NCI-H2081 (cell line): ENCODE data around the gene TDRD7.
A peak's percentile ranks its signal among the peaks of the same experiment; 100 is the strongest.
"Not testable (repeated sequence)": the region's sequence is repeated elsewhere in the genome, so short reads cannot be mapped to it uniquely, and the experiment has no call there.

Experiments used
- DNase-seq, 2 experiments: peaks; one replicate each; lab custom pipeline; 2025; lab: John Stamatoyannopoulos, UW

Gene TDRD7

GRCh38 chr9:97425336-97425972 lies 13.6 kb downstream of the TDRD7 start:
- peak in 1 of 2 experiments; percentile 49 for DNase-seq

DNA sequence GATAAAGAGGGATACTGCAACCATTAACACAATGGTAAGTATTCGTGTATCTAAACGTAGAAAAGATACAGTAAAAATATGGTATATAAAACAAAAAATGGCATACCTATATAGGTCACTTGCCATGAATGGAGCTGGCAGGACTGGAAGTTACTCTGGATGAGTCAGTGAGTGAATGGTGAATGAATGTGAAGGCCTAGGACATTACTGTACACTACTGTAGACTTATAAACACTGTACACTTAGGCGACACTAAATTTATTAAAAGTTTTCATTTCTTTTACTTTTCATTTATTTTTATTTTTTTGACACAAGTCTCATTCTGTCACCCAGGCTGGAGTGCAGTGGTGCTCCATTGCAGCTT lies 14.1 kb downstream of the TDRD7 start:
- DNase-seq, result no peak

- DNase-seq, result no peak
Measured at GRCh38 chr9:97427885-97428284, 16.0 kb downstream of the TDRD7 start.

DNA sequence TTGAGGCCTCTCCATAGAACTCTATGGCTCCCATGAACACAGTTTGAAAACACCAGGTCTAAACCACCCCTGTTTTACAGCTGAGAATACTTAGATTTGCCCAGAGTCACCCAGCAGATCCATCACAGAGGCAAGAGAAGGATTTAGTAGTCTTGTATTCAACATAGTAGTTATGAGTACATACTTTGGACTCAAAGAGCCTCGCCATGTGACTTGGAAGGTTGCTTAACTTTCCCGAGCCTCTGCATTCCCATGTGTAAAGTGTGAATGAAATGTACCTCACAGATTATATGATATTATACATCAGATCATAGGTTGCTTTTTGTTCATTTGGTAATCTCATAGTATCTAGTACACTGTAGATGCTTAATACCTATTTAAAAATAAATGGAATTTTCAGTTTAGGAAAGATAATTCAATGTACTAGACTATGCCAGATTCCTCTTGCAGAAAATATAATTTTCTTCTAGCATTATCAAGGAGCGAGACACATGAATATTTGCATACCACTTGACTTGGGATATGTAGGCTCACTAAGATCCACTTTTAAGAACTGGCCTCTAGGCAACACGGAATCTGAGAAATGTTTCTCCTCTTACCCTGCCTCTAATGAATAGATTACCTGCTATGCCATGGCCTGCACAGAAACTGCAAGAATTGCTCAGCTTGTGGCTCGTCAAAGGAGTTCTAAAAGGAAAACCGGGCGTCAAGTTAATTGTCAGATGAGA lies 18.6 kb downstream of the TDRD7 start:
- DNase-seq, result no peak

- DNase-seq, result no peak
Measured at GRCh38 chr9:97431044-97431441, 19.1 kb downstream of the TDRD7 start.

DNA sequence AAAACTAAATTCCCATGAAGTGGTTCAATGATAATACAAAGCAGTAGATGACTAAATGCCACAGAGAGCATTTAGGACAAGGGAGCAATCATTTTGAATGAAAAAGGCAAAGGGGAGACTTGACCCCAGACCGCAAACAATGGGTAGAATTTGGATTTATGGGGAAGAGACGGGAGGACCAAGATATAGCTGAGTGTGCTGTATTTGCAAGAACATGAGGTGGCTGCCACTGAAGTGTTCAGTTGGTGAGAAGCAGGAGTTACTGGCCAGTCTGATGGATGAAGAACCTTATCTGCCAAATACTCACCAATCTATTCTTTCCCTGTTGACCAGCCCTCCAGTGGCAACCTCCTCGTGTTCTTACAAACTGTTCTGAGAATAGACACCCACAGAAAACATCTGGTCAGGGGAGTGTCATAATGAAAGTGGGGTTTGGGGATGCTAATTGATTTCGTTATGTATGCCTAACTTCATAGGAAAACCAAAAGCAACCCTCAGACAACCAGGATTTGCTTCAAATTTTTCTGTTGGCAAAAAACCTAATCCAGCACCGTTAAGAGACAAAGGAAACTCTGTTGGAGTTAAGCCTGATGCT lies 19.8 kb downstream of the TDRD7 start:
- DNase-seq, result no peak

GRCh38 chr9:97437051-97437600 lies 25.2 kb downstream of the TDRD7 start:
- no peak for DNase-seq

DNA sequence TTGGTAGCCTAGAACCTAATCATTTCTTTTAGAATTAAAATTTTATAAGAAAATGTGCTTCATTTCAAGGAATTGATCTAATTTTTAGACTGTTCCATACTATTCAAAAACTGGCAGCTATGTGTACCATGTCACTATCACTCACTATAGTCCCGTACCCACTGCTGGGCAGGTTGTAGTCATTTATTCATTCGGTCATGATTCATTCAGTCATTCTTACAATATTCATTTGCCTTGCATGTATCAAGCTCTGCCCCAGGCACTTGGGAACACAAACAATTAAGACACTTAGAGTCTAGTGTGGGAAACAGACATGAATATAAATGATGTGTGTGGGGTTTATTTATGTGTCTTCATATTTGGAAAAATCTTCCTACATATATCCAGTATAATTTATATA lies 26.4 kb downstream of the TDRD7 start:
- DNase-seq, result no peak

DNA sequence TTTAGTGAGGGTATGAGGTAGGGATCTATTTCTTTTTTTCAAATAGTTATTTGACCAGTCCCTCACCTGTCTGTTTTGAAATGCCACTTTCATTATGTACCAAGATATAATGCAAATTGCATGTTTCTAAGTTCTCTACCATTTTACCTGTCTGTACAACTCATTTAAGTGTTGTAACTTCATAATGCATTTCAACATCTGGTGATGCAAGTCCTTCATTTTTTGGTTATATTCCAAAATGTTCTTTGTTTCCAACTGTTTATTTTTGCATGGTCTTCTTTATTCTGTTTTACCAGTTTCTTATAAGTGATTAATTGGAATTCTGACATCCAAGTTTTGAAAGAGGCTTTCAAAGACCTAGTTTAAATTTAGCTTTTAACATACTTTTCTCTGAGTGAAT lies 26.8 kb downstream of the TDRD7 start:
- no peak for DNase-seq

- DNase-seq, result peak in 1 of 2 experiments; percentile 40
Measured at GRCh38 chr9:97440160-97440559, 28.3 kb downstream of the TDRD7 start.

- no peak for DNase-seq
Measured at GRCh38 chr9:97441729-97442128, 29.8 kb downstream of the TDRD7 start.

DNA sequence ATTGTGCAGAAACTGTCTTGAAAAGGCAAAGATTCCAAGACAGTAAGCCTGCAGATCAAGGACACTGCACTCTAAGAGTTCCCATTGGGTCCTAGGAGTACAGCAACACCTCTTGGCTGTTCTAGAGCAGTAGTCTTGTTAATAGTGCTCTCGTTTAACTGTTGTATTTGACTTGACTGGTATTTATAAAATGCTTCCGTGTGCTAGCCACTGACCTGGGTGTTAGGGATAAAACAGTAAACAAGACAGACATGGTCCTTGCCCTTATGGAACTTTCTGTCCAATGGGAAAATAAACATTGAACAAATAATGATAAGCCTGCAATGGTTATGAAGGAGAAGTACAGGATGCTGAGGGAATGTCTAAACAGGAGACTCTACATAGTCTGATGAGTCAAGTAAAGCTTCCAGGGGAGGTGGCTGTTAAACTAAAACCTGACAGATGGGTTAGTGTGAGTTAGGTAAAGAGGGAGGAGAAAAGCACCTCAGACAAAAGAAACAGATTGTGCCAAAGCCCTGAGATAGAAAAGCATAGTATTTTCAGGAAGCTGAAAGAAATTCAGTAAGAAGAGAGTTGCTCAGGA lies 33.3 kb downstream of the TDRD7 start:
- no peak for DNase-seq

DNA sequence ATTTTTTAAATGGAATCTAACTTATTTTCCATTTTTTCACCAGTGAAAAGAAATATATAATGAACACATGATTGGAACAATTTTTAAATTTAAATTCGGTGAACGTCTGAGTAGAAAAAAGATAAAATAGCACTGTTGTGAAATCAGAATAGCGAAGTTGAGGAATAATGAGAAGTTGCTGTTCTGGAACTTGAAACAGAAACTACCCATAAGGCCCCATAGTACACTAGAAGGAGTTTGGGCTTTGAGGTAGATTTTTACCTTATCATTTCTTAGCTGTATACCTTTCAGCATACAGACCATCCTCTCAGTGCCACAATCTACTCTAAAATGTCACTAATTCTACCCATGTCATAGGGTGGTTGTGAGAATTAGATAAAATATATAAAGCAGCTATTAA lies 35.1 kb downstream of the TDRD7 start:
- no peak for DNase-seq

- DNase-seq, result not testable (repeated sequence)
Measured at GRCh38 chr9:97453573-97453972, 41.7 kb downstream of the TDRD7 start.

DNA sequence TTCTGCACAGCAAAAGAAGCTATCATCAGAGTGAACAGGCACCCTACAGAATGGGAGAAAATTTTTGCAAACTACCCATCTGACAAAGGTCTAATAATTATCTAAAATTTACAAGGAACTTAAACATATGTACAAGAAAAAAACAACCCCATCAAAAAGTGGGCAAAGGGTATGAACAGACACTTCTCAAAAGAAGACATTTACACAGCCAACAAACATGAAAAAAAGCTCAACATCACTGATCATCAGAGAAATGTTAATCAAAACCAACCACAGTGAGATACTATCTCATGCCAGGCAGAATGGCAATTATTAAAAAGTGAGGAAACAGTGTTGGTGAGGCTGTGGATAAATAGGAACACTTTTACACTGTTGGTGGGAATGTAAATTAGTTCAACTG lies 44.9 kb downstream of the TDRD7 start:
- DNase-seq, result not testable (repeated sequence)

GRCh38 chr9:97459326-97459725 lies 47.4 kb downstream of the TDRD7 start:
- no peak for DNase-seq

DNA sequence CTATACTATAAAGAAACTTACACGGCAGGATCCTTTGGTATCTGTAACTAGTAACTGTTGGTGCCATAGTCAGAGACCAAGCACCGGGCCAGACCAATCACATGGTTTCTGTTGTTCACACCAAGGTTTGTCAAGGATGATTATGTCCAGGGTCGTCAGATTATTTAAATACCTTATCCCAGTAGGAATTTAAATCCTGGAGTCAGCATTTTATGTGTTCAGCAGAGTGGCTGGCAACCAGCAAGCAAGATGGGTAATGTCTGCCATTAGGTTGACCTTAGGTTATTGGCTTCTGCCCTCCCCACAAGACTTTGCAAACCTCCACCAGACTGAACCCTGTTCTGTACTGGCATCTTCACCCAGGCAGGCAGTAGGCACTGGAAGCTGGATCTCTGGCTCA lies 50.3 kb downstream of the TDRD7 start:
- DNase-seq, result no peak

DNA sequence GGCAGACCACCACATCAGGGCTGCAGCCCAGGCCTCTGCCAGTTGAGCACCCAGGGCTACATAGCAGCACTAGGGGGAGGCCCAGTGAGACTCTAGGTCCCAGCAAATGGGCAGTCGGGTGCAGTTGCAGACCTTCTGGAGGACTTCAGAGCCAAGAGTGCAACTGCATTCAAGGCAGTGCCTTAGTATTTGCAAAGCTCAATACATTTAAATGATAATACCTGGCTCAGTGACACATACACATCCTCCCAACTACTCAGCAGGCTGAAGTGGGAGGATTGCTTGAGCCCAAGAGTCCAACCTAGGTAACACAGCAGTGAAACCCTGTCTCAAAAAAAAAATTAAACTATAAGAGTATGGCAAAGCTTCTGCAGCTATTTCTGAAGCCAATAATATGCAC lies 51.0 kb downstream of the TDRD7 start:
- DNase-seq, result no peak

- peak; percentile 46 to 69 for DNase-seq
Measured at GRCh38 chr9:97468658-97469448, 57.0 kb downstream of the TDRD7 start.

GRCh38 chr9:97470076-97470475 lies 58.2 kb downstream of the TDRD7 start:
- DNase-seq, result peak in 1 of 2 experiments; percentile 27

- DNase-seq, result no peak
Measured at GRCh38 chr9:97473717-97474116, 61.8 kb downstream of the TDRD7 start.

GRCh38 chr9:97474372-97474925 lies 62.6 kb downstream of the TDRD7 start:
- DNase-seq, result no peak
